H1 (cell line): Measurements from ENCODE around the gene GOLGA1. TPM values are rescaled to one million over a fixed set of nuclear protein-coding genes. Genes with fewer than 3 reads are reported as not detected.
A peak's percentile ranks its signal among the peaks of the same experiment; 100 is the strongest.

Source experiments
- CTCF ChIA-PET: fragments of 300-600 bp; sonication (Branson Sonifier 250); formaldehyde crosslinking; loops from one replicate; lab custom pipeline; 2021; ENCODE audit not compliant: partially characterized antibody; lab: Charles Lee
- POLR2A ChIA-PET: fragments of 300-600 bp; sonication (Branson Sonifier 250); formaldehyde crosslinking; loops from one replicate; lab custom pipeline; 2021; ENCODE audit warnings: inconsistent platforms; ENCODE audit not compliant: partially characterized antibody; lab: Charles Lee
- DNase-seq, 2 experiments: peaks; one replicate each; pipeline versions ENCODE4 v3.0.0 to v3.0.0-alpha.2; 2010 to 2022; ENCODE audit warnings: low spot score in 2 of 2, low read depth in 1 of 2, mixed read lengths in 1 of 2
- FAIRE-seq: peaks from 2 replicates; lab custom pipeline; 2011; peaks lifted over from hg19 to GRCh38; lab: Jason Lieb, UNC
- H2AFZ ChIP-seq: 2 replicates; pipeline ENCODE4 v1.8.1; 2012; ENCODE audit warnings: low read length, inconsistent platforms
- H2AK5ac ChIP-seq: 2 replicates; pipeline ENCODE4 v1.6.1; 2013; ENCODE audit warnings: low read depth, low read length
- H2BK120ac ChIP-seq: replicated peaks from 2 replicates; pipeline ENCODE3; 2013; ENCODE audit warnings: low read depth, low read length, inconsistent platforms
- H2BK12ac ChIP-seq: 2 replicates; pipeline ENCODE4 v1.6.1; 2013; ENCODE audit warnings: low read depth, low read length
- H2BK15ac ChIP-seq: 2 replicates; pipeline ENCODE4 v1.6.1; 2013; ENCODE audit warnings: low read length
- H2BK20ac ChIP-seq: 2 replicates; pipeline ENCODE4 v1.6.1; 2013; ENCODE audit warnings: low read length
- H2BK5ac ChIP-seq: 2 replicates; pipeline ENCODE4 v1.6.1; 2013; ENCODE audit warnings: low read depth, low read length
- H3K14ac ChIP-seq: 2 replicates; pipeline ENCODE4 v1.6.1; 2013; ENCODE audit warnings: inconsistent platforms; ENCODE audit not compliant: insufficient read length
- H3K18ac ChIP-seq: 2 replicates; pipeline ENCODE4 v1.6.1; 2013; ENCODE audit warnings: low read length; ENCODE audit errors: extremely low read depth
- H3K23ac ChIP-seq: 2 replicates; pipeline ENCODE4 v1.6.1; 2013; ENCODE audit warnings: inconsistent platforms; ENCODE audit not compliant: insufficient read length
- H3K23me2 ChIP-seq: 2 replicates; pipeline ENCODE4 v1.6.1; 2013; ENCODE audit warnings: low read depth, low read length
- H3K27ac ChIP-seq: 2 replicates; pipeline ENCODE4 v1.6.1; 2011; ENCODE audit warnings: low read depth, low read length, inconsistent platforms
- H3K27me3 ChIP-seq, 4 experiments: replicated peaks in 1 of 4; 1 replicate in 1 of 4; 2 replicates in 3 of 4; pipeline versions ENCODE4 v1.6.1 to v1.8.1; 2011 to 2013; ENCODE audit warnings: low read length in 3 of 4, mild to moderate bottlenecking in 3 of 4, inconsistent platforms in 2 of 4, mixed read lengths in 2 of 4, moderate library complexity in 1 of 4; ENCODE audit not compliant: control insufficient read depth in 3 of 4, insufficient read depth in 3 of 4; ENCODE audit errors: extremely low read depth in 1 of 4
- H3K36me3 ChIP-seq, 4 experiments: 2 replicates each; pipeline versions ENCODE4 v1.6.1 to v1.8.1; 2011 to 2013; ENCODE audit warnings: mild to moderate bottlenecking in 4 of 4, low read length in 3 of 4, moderate library complexity in 2 of 4, control low read depth in 1 of 4, inconsistent platforms in 1 of 4; ENCODE audit not compliant: insufficient read depth in 4 of 4, control insufficient read depth in 2 of 4
- H3K4ac ChIP-seq: replicated peaks from 2 replicates; pipeline ENCODE3; 2013; ENCODE audit warnings: low read length, low read depth, mixed read lengths, inconsistent platforms; ENCODE audit not compliant: insufficient read length
- H3K4me1 ChIP-seq, 4 experiments: replicated peaks in 1 of 4; 1 replicate in 1 of 4; 2 replicates in 3 of 4; pipeline versions ENCODE4 v1.6.1 to v1.8.1; 2011 to 2013; ENCODE audit warnings: low read length in 3 of 4, inconsistent platforms in 2 of 4, mixed read lengths in 1 of 4; ENCODE audit not compliant: insufficient read depth in 4 of 4, control insufficient read depth in 3 of 4
- H3K4me2 ChIP-seq, 2 experiments: 2 replicates each; pipeline versions ENCODE4 v1.6.1 to v1.8.1; 2011 to 2013; ENCODE audit warnings: low read depth in 2 of 2, low read length in 2 of 2, control low read depth in 1 of 2, inconsistent platforms in 1 of 2, mild to moderate bottlenecking in 1 of 2; ENCODE audit not compliant: insufficient read depth in 1 of 2
- H3K4me3 ChIP-seq, 4 experiments: fragments of 200-600, 300-600 bp in 1 of 4; sonication (generic), shearing (Covaris generic), sonication (Bioruptor Twin) in 1 of 4; 2 replicates each; pipeline versions ENCODE4 v1.5.1 to v1.8.1; 2011 to 2016; ENCODE audit warnings: low read length in 4 of 4, low read depth in 3 of 4, control low read depth in 2 of 4, inconsistent platforms in 2 of 4, mild to moderate bottlenecking in 2 of 4, mixed read lengths in 1 of 4, moderate library complexity in 1 of 4; ENCODE audit not compliant: insufficient read depth in 2 of 4; ENCODE audit errors: extremely low read depth in 1 of 4
- H3K56ac ChIP-seq: replicated peaks from 2 replicates; pipeline ENCODE3; 2013; ENCODE audit warnings: low read depth, mild to moderate bottlenecking, mixed read lengths, low read length, inconsistent platforms; ENCODE audit not compliant: insufficient read length
- H3K79me1 ChIP-seq: 2 replicates; pipeline ENCODE4 v1.6.1; 2013; ENCODE audit warnings: low read depth, low read length, control low read depth
- H3K79me2 ChIP-seq, 2 experiments: 2 replicates each; pipeline versions ENCODE4 v1.6.1 to v1.8.1; 2012 to 2013; ENCODE audit warnings: low read length in 2 of 2, mild to moderate bottlenecking in 2 of 2, inconsistent platforms in 1 of 2; ENCODE audit not compliant: insufficient read depth in 2 of 2, control insufficient read depth in 1 of 2
- H3K9ac ChIP-seq, 4 experiments: replicated peaks in 1 of 4; 1 replicate in 1 of 4; 2 replicates in 3 of 4; pipeline versions ENCODE4 v1.6.1 to v1.8.1; 2011 to 2013; ENCODE audit warnings: low read depth in 3 of 4, low read length in 3 of 4, control low read depth in 2 of 4, mild to moderate bottlenecking in 2 of 4, moderate library complexity in 2 of 4, inconsistent platforms in 1 of 4; ENCODE audit errors: extremely low read depth in 1 of 4
- H3K9me3 ChIP-seq, 2 experiments: 2 replicates each; pipeline versions ENCODE4 v1.6.1 to v1.8.1; 2012 to 2013; ENCODE audit warnings: mild to moderate bottlenecking in 2 of 2, moderate library complexity in 2 of 2, control low read depth in 1 of 2, inconsistent platforms in 1 of 2, low read depth in 1 of 2, low read length in 1 of 2, mixed read lengths in 1 of 2; ENCODE audit not compliant: insufficient read depth in 2 of 2
- H4K20me1 ChIP-seq, 2 experiments: replicated peaks in 1 of 2; 2 replicates each; pipeline versions ENCODE3 to v1.8.1; 2011 to 2013; ENCODE audit warnings: inconsistent platforms in 2 of 2, low read length in 2 of 2, mild to moderate bottlenecking in 1 of 2; ENCODE audit not compliant: insufficient read depth in 2 of 2, control insufficient read depth in 1 of 2
- H4K5ac ChIP-seq: 2 replicates; pipeline ENCODE4 v1.6.1; 2013; ENCODE audit warnings: low read length, low read depth, mixed read lengths, inconsistent platforms; ENCODE audit not compliant: insufficient read length
- H4K8ac ChIP-seq: 2 replicates; pipeline ENCODE4 v1.8.0; 2013; ENCODE audit warnings: mild to moderate bottlenecking, moderate library complexity, low read length, inconsistent platforms; ENCODE audit not compliant: insufficient read depth; ENCODE audit errors: extremely low read depth
- H4K91ac ChIP-seq: replicated peaks from 2 replicates; pipeline ENCODE3; 2013; ENCODE audit warnings: low read length, mixed read lengths, inconsistent platforms; ENCODE audit not compliant: insufficient read length
- GABPA ChIP-seq: IDR thresholded peaks from 2 replicates; pipeline ENCODE4 v1.6.1; 2011; ENCODE audit warnings: mild to moderate bottlenecking, low read length, moderate library complexity, borderline replicate concordance; ENCODE audit not compliant: insufficient read depth
- POLR2AphosphoS5 ChIP-seq: IDR thresholded peaks from 2 replicates; pipeline ENCODE4 v1.6.1; 2011; ENCODE audit warnings: low read depth, low read length
- WGBS, 2 experiments: shearing (Covaris generic) in 1 of 2; methylation state at CpG; one replicate each; pipeline versions ENCODE4 v1.1.6 to v1.1.7; 2013 to 2015; ENCODE audit warnings: low lambda C conversion rate in 2 of 2, mixed read lengths in 2 of 2, inconsistent platforms in 1 of 2, low coverage in 1 of 2, missing lambda C conversion rate in 1 of 2; ENCODE audit not compliant: insufficient replicate concordance in 2 of 2, insufficient coverage in 1 of 2, insufficient read length in 1 of 2; ENCODE audit errors: extremely low coverage in 1 of 2, missing lambda C conversion rate in 1 of 2; 5-methylcytosine and 5-hydroxymethylcytosine counted together
- polyA plus RNA-seq, 7 experiments: library from polyadenylated mRNA; depleted of rRNA in 3 of 7; stranded (reverse) in 5 of 7; unstranded in 2 of 7; fragments of >200 nt in 5 of 7; fragments of 200-250 nt in 2 of 7; gene quantifications; 1 replicate in 5 of 7; 2 replicates in 1 of 7; 4 replicates in 1 of 7; pipeline versions ENCODE4 v1.2.1 to v1.2.3, GENCODE V29; 2011 to 2013; ENCODE audit warnings: missing spikeins in 2 of 7, mixed read lengths in 2 of 7
- total RNA-seq: library from RNA; stranded (reverse); fragmentation: NEBNext Ultra II Directional; extraction: Animal tissue kit (Norgen Biotek cat#: 25700); gene quantifications from 2 replicates; pipeline ENCODE4 v1.2.1, GENCODE V29; 2021

GOLGA1 gene
- total and polyA plus RNA-seq, 2 of the 8 experiments (the other 6 are each of a cell fraction or from before 2014, with no cell fraction given) = 4.8 to 6.5 TPM

GRCh38 chr9:124859803-124860581 lies 80.9 kb downstream of the GOLGA1 start:
- no peaks in the 10 kb centered on the region for H3K27me3 ChIP-seq
- H4K20me1 ChIP-seq = peaks cover 39 to 46% of the 10 kb centered on the region in 2 experiments
- DNase-seq (no peak), FAIRE-seq (no peak)
- peak overlapping the region; percentile 80 to 86 for H3K4me2 ChIP-seq
- no peak overlapping the region for H3K4ac ChIP-seq
- CTCF ChIA-PET = interaction anchor here (0.6 to 42.1 kb wide), 8 partner anchors 7 to 314 kb away, joined by 3 to 1529 read pairs (median 5); partner anchors contain the start of genes NR6A1, OLFML2A and WDR38
- H3K23ac ChIP-seq = no peak overlapping the region
- H3K36me3 ChIP-seq = peaks cover 36 to 46% (median 40%) of the 10 kb centered on the region in 4 experiments
- TF ChIP-seq GABPA (no peak), POLR2AphosphoS5 (0 out of 2 replicates have a peak, but pooled peaks have one; percentile 42)
- no peak overlapping the region for H2BK5ac ChIP-seq
- H3K14ac ChIP-seq = no peak overlapping the region
- H3K56ac ChIP-seq = no peak overlapping the region
- POLR2A ChIA-PET = interaction anchor here (0.7 to 25.5 kb wide), 15 partner anchors 8 to 1688 kb away, joined by 3 to 573 read pairs (median 8); partner anchors contain the start of genes NR6A1, OLFML2A and WDR38
- no peak overlapping the region for H2BK20ac ChIP-seq
- H3K79me1 ChIP-seq = peaks cover 10% of the 10 kb centered on the region
- H4K5ac ChIP-seq = no peak overlapping the region
- peaks cover 0 to 10% (median 8%) of the 10 kb centered on the region in 4 experiments; a peak in 5 of 7 replicates for H3K4me1 ChIP-seq
- H4K8ac ChIP-seq = peak overlapping the region; percentile 20; the same call in 1 of the 2 replicates
- no peak overlapping the region for H3K27ac ChIP-seq
- peak overlapping the region; percentile 86 to 97 (median 96); a peak in 7 of 8 replicates for H3K4me3 ChIP-seq
- H2BK120ac ChIP-seq = no peak overlapping the region
- peaks cover 16 to 33% of the 10 kb centered on the region in 2 experiments for H3K79me2 ChIP-seq
- WGBS, 2 experiments = 84% methylated on average over 10 of the region's 10 CpGs; no CpG with 5 or more reads in 1 of the 2 experiments
- peaks cover 7% of the 10 kb centered on the region for H3K23me2 ChIP-seq
- no peak overlapping the region for H4K91ac ChIP-seq
- H2AK5ac ChIP-seq = no peak overlapping the region
- no peak overlapping the region for H2BK12ac ChIP-seq
- H2BK15ac ChIP-seq = no peak overlapping the region
- H2AFZ ChIP-seq = no peak overlapping the region
- H3K9ac ChIP-seq = peak overlapping the region; percentile 62 to 97 (median 95)
- H3K18ac ChIP-seq = no peak overlapping the region
- no peaks in the 10 kb centered on the region for H3K9me3 ChIP-seq
